GM23338 (cell line): Measurements from ENCODE around the gene SRSF9.
"Not testable (repeated sequence)": the region's sequence is repeated elsewhere in the genome, so short reads cannot be mapped to it uniquely, and the experiment has no call there.

Source experiments
- EZH2 ChIP-seq: fragments of 200-600 bp; sonication (generic); IDR thresholded peaks from one replicate; pipeline ENCODE4 v1.8.0; 2017; ENCODE audit warnings: antibody characterized with exemption, mild to moderate bottlenecking, low read depth; ENCODE audit not compliant: unreplicated experiment
- POLR2AphosphoS5 ChIP-seq: IDR thresholded peaks from 2 replicates; pipeline ENCODE4 v1.6.1; 2016; ENCODE audit warnings: antibody characterized with exemption, low read depth
- STAT1 ChIP-seq: IDR thresholded peaks from one replicate; pipeline ENCODE4 v1.6.1; 2016; ENCODE audit warnings: antibody characterized with exemption; ENCODE audit not compliant: unreplicated experiment
- ZNF331 ChIP-seq: fragments of 250-450 bp; sonication (Bioruptor Pico); IDR thresholded peaks from 2 replicates; pipeline ENCODE4 v1.5.0; 2020; ENCODE audit warnings: low read depth, mild to moderate bottlenecking, moderate library complexity
- TF ChIP-seq, protein P1 (sequence below), 2 experiments: fragments of 200-600 bp in 1 of 2; sonication (generic) in 1 of 2; conservative IDR thresholded peaks; 2 replicates each; pipeline versions ENCODE4 v1.5.1 to v1.6.1; 2016 to 2017; ENCODE audit warnings: antibody characterized with exemption in 2 of 2, low read depth in 2 of 2, mild to moderate bottlenecking in 2 of 2, moderate library complexity in 1 of 2
- TF ChIP-seq, protein P2 (sequence below): IDR thresholded peaks from one replicate; pipeline ENCODE4 v1.6.1; 2018; ENCODE audit warnings: antibody characterized with exemption; ENCODE audit not compliant: unreplicated experiment

DNA sequence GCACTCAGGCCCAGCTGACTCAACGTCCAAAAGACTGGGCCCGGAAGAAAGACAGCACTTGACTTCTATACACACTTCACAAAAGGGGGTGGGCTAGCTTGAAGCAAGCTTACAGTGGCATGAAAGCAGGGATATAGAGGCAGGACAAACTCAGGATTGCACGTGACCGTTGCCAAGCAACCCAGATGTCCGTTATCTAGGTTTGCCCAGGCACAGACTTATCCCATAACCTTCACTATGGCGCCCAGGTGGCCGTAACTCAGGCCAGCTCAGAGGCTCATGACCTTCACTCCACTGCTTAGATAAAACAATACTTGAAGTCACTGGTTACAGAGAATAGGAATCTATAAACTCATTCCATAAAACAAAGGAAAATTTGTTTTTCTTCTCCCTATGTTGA is 18.0 kb upstream of the SRSF9 start:
- TF ChIP-seq ZNF331 (CRISPR knock-in tag); STAT1; POLR2AphosphoS5; EZH2: not testable (repeated sequence)
- TF ChIP-seq, protein P1, sequence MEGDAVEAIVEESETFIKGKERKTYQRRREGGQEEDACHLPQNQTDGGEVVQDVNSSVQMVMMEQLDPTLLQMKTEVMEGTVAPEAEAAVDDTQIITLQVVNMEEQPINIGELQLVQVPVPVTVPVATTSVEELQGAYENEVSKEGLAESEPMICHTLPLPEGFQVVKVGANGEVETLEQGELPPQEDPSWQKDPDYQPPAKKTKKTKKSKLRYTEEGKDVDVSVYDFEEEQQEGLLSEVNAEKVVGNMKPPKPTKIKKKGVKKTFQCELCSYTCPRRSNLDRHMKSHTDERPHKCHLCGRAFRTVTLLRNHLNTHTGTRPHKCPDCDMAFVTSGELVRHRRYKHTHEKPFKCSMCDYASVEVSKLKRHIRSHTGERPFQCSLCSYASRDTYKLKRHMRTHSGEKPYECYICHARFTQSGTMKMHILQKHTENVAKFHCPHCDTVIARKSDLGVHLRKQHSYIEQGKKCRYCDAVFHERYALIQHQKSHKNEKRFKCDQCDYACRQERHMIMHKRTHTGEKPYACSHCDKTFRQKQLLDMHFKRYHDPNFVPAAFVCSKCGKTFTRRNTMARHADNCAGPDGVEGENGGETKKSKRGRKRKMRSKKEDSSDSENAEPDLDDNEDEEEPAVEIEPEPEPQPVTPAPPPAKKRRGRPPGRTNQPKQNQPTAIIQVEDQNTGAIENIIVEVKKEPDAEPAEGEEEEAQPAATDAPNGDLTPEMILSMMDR (conservative IDR thresholded peaks at IDR 0.05; ENCODE audit: low read depth in 2 of 2): not testable (repeated sequence)
- TF ChIP-seq, protein P2, sequence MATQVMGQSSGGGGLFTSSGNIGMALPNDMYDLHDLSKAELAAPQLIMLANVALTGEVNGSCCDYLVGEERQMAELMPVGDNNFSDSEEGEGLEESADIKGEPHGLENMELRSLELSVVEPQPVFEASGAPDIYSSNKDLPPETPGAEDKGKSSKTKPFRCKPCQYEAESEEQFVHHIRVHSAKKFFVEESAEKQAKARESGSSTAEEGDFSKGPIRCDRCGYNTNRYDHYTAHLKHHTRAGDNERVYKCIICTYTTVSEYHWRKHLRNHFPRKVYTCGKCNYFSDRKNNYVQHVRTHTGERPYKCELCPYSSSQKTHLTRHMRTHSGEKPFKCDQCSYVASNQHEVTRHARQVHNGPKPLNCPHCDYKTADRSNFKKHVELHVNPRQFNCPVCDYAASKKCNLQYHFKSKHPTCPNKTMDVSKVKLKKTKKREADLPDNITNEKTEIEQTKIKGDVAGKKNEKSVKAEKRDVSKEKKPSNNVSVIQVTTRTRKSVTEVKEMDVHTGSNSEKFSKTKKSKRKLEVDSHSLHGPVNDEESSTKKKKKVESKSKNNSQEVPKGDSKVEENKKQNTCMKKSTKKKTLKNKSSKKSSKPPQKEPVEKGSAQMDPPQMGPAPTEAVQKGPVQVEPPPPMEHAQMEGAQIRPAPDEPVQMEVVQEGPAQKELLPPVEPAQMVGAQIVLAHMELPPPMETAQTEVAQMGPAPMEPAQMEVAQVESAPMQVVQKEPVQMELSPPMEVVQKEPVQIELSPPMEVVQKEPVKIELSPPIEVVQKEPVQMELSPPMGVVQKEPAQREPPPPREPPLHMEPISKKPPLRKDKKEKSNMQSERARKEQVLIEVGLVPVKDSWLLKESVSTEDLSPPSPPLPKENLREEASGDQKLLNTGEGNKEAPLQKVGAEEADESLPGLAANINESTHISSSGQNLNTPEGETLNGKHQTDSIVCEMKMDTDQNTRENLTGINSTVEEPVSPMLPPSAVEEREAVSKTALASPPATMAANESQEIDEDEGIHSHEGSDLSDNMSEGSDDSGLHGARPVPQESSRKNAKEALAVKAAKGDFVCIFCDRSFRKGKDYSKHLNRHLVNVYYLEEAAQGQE: not testable (repeated sequence)
